AG08396 (cell line): ENCODE data around the gene GPATCH4.
"Not testable (repeated sequence)": the region's sequence is repeated elsewhere in the genome, so short reads cannot be mapped to it uniquely, and the experiment has no call there.

ENCODE experiments used
- DNase-seq: peaks from one replicate; pipeline ENCODE4 v3.0.0; 2012; ENCODE audit warnings: low spot score, mixed read lengths

GPATCH4 gene

DNA sequence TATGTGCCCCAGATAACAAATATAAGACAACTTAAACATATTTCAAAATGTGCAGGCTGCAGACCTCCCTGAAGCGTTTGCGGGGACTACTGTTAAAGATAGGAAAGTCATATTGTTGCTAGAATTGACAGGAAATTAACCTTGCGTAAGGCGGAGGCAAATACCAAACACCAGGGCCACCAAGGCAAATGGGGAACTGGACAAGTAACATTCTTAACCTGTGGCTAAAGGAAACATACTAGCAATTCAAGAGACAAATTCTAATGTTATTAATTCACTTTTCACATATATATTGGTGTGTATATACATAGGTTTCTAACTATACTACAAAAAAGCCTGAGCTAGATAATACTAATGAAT lies 24.8 kb upstream of the GPATCH4 start:
- no peak for DNase-seq

DNA sequence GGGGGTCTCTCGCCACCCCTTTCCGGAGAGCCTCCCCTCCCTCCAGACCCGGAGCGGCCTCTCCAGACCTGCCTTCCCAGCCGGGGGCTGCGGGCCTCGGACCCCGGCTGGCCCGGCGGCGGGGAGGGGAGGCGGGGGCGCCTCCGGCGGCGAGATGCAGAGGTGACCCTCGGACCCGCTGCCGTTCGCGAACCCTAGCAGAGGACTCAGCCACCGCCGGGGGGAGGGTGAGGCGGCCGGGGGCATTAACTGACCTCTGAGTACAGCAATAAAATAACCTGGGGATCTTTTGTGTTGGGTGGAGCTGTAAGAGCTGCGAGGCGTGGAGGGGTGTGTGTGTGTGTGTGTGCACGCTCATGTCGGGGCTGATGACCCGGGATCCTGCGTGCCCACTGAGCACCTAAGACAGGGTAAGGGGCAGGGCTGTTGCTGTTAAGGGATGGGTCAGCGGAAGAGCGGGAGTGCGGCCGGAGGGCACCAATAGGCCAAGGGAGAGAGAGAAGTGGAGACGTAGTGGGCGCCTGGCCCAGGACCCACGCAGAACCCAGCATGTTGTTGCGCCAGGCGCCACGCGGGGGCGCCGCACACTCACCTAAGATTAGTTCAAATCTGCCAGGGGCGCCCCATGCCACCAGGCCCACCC lies 24.3 kb upstream of the GPATCH4 start:
- peak; percentile 57 for DNase-seq

DNA sequence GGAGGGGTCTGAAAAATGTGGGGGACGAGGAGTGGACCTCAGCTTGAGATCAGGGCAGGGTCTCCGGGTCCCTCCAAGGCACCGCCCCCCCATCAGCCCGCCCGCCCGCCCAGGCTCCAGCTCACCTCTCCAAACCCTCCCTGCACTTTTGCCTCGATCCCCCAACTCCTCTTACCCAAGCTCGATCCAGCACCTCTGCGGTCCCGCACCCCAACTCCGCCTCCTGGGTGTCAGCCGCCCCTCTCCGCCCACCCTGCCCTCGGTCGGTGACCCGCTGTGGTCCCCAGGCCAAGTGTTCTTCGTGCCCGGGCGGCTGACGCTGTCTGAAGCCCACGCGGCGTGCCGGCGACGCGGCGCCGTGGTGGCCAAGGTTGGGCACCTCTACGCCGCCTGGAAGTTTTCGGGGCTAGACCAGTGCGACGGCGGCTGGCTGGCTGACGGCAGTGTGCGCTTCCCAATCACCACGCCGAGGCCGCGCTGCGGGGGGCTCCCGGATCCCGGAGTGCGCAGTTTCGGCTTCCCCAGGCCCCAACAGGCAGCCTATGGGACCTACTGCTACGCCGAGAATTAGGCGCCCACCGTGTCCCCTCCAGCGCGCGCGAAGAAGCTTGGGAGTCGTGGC lies 23.6 kb upstream of the GPATCH4 start:
- no peak for DNase-seq

DNA sequence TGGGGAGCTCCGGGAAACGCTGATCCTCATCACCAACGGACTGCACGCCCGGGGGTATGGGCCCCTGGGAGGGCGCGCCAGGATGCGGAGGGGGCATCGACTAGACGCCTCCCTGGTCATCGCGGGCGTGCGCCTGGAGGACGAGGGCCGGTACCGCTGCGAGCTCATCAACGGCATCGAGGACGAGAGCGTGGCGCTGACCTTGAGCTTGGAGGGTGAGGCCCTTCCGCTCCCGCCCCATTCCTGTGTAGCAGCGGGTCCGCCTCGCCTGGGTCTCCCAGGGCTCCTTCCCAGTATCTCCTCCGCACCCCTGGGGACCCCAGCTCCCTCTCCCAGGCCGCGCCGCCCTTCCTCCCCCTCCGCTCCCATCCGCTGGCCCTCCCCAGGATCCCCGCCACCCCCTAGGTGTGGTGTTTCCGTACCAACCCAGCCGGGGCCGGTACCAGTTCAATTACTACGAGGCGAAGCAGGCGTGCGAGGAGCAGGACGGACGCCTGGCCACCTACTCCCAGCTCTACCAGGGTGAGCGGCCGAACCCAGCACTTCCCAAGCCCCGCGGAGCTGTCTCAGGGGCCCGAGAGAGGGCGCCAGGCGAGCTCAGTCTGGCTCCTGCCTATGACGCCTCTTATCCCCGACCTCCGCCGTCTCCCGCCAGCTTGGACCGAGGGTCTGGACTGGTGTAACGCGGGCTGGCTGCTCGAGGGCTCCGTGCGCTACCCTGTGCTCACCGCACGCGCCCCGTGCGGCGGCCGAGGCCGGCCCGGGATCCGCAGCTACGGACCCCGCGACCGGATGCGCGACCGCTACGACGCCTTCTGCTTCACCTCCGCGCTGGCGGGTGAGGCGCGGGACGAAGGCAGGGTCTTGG lies 22.9 kb upstream of the GPATCH4 start:
- DNase-seq, result peak; percentile 66

DNA sequence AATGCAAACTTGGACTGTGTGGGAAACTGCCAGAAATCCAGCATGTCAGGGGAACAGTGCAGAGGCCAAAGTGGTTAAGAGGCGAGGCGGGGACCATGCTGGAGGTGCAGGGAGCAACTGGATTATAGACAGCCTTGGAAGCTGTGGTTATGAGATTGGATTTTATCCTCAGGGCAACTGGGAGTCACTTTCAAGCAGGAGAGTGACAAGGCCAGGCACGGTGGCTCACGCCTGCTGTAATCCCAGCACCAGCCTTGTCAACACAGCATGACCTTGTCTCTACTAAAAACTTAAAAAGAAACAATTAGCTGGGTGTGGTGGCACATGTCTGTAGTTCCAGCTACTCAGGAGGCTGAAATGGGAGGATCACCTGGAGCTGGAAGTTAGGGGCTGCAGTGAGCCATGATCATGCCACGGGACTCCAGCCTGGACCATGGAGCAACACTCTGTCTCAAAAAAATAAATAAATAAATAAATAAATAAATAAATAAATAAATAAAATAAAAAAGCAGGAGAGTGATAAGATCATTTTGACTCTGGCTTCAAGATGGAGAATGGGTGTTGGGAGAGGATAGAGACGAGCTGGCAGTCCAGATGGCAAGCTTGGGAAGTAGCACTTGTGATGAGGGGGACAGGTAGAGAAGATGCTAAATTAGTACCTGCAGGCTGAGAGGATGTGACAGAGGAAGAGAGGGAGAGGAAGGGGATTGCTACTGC lies 21.5 kb upstream of the GPATCH4 start:
- DNase-seq, result no peak

GRCh38 chr1:156619582-156619955 lies 18.3 kb upstream of the GPATCH4 start:
- DNase-seq, result no peak

- no peak for DNase-seq
Observed at GRCh38 chr1:156618853-156619581, 17.7 kb upstream of the GPATCH4 start, which contains the start of gene HAPLN2. Gene HAPLN2, plus strand, starts transcription at chr1:156619415. Its CDS starts 4,076 bp downstream, at chr1:156623491.

DNA sequence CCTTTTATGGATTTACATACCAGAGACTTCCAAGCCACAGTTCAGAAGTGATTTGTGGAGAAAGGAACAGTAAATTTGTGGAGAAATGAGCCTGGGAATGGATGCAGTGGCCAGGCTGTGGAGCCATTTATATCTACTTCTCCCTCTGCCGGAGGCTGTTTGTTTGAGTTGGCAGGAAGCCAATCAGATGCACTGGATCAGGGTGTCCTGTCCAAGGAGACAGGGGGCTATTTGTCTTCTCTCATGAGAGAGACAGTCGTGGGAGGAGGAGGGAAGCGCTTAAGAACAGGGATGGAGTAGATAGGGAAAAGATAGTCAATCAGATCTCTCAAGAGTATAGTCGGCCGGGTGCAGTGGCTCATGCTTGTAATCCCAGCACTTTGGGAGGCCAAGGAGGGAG lies 15.2 kb upstream of the GPATCH4 start:
- peak; percentile 39 for DNase-seq

DNA sequence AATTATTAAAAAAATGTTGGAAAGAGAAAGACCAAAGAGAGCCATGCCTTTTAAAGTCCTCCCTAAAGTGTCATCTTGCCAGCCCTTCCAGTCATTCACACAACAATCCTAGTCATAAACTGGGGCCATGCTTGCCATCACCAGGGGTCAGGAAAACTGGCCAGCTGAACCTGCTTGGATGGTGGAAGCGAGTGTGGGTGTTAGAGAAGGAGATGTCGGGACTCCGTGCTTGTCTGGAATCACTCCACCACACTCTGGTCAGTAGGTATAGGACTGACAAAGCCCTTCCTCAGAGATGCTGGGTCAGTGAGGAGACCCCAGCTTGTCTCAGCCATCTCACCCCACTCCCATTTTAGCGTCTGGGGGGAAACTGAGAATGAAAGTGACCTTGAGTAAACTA lies 14.7 kb upstream of the GPATCH4 start:
- DNase-seq, result no peak

GRCh38 chr1:156612666-156613065 lies 11.4 kb upstream of the GPATCH4 start:
- DNase-seq, result no peak

GRCh38 chr1:156610072-156610471 lies 8.8 kb upstream of the GPATCH4 start:
- DNase-seq, result not testable (repeated sequence)

DNA sequence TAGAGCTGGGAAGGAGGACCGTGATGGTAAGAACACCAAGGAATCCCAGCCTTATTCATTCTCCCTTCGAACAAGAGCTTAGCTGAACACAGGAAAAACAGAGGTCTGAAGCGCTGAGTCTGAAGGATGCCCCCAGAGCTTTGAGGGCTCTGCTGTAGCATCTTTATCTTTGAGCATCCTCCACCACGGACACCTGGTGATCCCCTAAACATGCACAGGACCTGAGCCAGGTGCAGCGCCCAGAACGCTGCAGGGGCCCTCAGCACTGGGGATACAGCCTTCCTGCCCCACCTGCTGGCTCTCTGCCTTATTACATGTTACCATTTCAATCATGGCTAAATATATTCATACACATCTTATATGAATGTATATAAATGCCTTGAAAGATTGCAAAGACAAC lies 7.7 kb upstream of the GPATCH4 start:
- no peak for DNase-seq

- DNase-seq, result peak; percentile 63
Observed at GRCh38 chr1:156608036-156608674, 6.9 kb upstream of the GPATCH4 start.

DNA sequence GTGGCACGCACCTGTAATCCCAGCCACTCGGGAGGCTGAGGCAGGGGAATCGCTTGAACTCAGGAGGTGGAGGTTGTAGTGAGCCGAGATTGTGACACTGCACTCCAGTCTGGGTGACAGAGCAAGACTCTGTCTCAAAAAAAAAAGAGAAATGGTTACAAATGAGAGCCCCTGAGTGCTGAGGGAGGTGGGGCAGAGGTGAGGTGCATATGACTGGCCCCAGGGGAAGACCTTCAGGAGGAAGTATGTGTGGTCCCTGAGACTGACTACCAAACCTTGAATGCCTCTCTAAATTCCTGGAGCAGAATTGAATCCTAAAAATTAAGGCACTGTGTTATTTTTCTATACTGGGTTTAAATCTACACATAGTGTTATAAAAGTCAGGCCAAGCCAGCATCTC lies 6.1 kb upstream of the GPATCH4 start:
- DNase-seq, result not testable (repeated sequence)

DNA sequence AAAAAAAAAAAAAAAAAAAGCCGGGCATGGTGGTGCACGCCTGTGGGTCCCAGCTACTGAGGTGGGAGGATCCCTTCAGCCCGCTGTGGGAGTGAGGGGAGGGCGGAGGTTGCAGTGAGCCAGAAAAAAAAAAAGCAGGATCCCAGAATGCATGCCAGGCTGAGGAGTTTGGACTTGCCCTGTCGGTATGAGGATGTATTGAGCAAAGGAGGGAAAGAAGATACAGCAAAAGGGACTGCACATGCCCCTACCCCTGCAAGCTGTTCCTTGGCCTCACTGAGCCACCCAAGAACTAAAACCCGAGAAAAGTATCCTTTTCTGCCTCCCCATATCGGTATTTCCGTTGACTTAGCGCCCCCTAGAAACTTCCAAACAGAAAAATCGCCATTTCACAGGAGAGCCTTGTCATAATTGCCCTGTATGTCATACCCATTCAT lies 1.3 kb upstream of the GPATCH4 start:
- no peak for DNase-seq

- DNase-seq, result no peak
Observed at GRCh38 chr1:156601892-156602291, 613 bp upstream of the GPATCH4 start.

DNA sequence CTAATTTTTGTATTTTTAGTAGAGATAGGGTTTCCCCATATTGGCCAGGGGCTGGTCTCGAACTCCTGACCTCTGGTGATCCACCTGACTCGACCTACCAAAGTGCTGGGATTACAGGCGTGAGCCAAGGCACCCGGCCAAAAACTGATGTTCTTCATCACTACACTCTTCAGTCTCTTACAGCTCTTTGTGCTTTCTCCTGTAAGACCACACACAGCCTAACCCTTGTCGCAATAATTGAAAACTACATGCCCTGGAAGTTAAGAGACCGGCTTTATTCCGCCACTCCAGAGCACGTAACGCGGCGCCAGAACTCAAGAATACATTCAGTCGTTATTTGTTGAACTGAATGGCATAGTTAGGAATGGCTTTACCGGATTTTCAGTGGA lies 552 bp downstream of the GPATCH4 start:
- no peak for DNase-seq

DNA sequence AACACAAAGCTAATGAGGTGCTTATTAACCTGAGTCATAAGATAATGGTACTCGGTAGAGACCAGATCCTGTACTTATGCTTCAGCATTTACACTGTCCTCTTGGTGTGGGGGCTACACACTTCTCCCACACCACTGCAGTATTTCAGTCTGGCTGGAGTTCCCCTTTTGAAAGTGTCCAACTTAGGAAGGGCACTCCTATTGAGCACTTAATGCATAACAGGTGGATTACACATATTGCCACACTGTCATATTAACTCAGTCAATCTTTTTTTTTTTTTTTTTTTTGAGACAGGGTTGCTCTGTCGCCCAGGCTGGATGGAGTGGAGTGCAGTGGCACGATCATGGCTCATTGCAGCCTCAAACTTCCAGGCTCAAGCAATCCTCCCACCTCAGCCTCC lies 1.5 kb downstream of the GPATCH4 start:
- DNase-seq, result no peak

- DNase-seq, result no peak
Observed at GRCh38 chr1:156598731-156599432, 2.4 kb downstream of the GPATCH4 start.

- no peak for DNase-seq
Observed at GRCh38 chr1:156598125-156598524, 3.2 kb downstream of the GPATCH4 start.

- no peak for DNase-seq
Observed at GRCh38 chr1:156596426-156596825, 4.9 kb downstream of the GPATCH4 start.
